Left ventricle myocardium inferior (tissue), 1 donor: Measurements from ENCODE around the gene DNAH12. TPM values are rescaled to one million over a fixed set of nuclear protein-coding genes. Genes with fewer than 3 reads are reported as not detected.
A peak's percentile ranks its signal among the peaks of the same experiment; 100 is the strongest.

Experiments
- DNase-seq: peaks from one replicate; pipeline ENCODE4 v3.0.0-alpha.2; 2020
- H3K27ac ChIP-seq: fragments of 200-600 bp; replicated peaks from 2 replicates; pipeline ENCODE4 v1.8.0; 2021
- H3K27me3 ChIP-seq: fragments of 200-600 bp; 2 replicates; pipeline ENCODE4 v1.8.0; 2021; ENCODE audit warnings: low read depth
- H3K36me3 ChIP-seq: fragments of 200-600 bp; 2 replicates; pipeline ENCODE4 v1.8.0; 2021
- H3K4me1 ChIP-seq: fragments of 200-600 bp; 2 replicates; pipeline ENCODE4 v1.8.0; 2021
- H3K4me3 ChIP-seq: fragments of 200-600 bp; 2 replicates; pipeline ENCODE4 v1.8.0; 2021; ENCODE audit warnings: mild to moderate bottlenecking, moderate library complexity
- H3K9me3 ChIP-seq: fragments of 200-600 bp; replicated peaks from 2 replicates; pipeline ENCODE4 v1.8.0; 2021
- intact Hi-C: fragments of 100-400 bp; cut with micrococcal nuclease; formaldehyde crosslinking; loops from one replicate; pipeline ENCODE4 v1.11.0; 2022
- total RNA-seq: library from RNA; stranded (reverse); fragmentation: NEBNext Ultra II Directional; extraction: Animal tissue kit (Norgen Biotek cat#: 25700); gene quantifications from one replicate; pipeline ENCODE4 v1.2.1, GENCODE V29; 2021
- TF ChIP-seq, protein P1 (sequence below): fragments of 200-600 bp; IDR thresholded peaks from 2 replicates; pipeline ENCODE4 v1.8.0; 2021; ENCODE audit warnings: antibody characterized with exemption, mild to moderate bottlenecking, borderline replicate concordance
- donor health status: DM: no; HTN: yes; CAD: no; lungs with severe emphysema.

Gene DNAH12
- total RNA-seq, 1 donor from 2014 or later, result 0.16 TPM

DNA sequence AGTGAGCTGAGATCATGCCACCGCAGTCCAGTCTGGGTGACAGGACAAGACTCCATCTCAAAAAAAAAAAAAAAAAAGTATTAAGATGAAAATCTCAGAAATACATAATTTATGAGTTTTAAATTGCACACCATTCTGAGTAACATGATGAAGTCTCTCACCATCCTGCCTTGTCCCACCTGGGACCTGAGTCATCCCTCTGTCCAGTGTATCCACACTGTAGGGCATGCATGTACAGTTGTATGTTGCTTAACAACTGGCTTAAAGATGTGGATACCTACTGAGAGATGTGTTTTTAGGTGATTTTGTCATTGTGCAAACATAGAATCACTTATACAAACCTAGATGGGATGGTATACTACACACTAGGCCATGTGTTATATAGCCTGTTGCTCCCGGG, 268.8 kb downstream of the DNAH12 start:
- H3K4me1 ChIP-seq, result no peaks in the 10 kb centered on the region
- TF ChIP-seq, protein P1, sequence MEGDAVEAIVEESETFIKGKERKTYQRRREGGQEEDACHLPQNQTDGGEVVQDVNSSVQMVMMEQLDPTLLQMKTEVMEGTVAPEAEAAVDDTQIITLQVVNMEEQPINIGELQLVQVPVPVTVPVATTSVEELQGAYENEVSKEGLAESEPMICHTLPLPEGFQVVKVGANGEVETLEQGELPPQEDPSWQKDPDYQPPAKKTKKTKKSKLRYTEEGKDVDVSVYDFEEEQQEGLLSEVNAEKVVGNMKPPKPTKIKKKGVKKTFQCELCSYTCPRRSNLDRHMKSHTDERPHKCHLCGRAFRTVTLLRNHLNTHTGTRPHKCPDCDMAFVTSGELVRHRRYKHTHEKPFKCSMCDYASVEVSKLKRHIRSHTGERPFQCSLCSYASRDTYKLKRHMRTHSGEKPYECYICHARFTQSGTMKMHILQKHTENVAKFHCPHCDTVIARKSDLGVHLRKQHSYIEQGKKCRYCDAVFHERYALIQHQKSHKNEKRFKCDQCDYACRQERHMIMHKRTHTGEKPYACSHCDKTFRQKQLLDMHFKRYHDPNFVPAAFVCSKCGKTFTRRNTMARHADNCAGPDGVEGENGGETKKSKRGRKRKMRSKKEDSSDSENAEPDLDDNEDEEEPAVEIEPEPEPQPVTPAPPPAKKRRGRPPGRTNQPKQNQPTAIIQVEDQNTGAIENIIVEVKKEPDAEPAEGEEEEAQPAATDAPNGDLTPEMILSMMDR, result no peak
- intact Hi-C loops, result no loop called here
- H3K9me3 ChIP-seq, result no peaks in the 10 kb centered on the region
- H3K27ac ChIP-seq, result no peak overlapping the region
- H3K27me3 ChIP-seq, result no peaks in the 10 kb centered on the region
- no peak for DNase-seq
- peaks cover 88% of the 10 kb centered on the region for H3K36me3 ChIP-seq
- H3K4me3 ChIP-seq, result no peak overlapping the region

GRCh38 chr3:57274845-57275244, 269.3 kb downstream of the DNAH12 start:
- Histone ChIP-seq H3K36me3 (peaks cover 88% of the 10 kb centered on the region), H3K4me3 (no peak overlapping the region), H3K4me1 (no peaks in the 10 kb centered on the region), H3K9me3 (no peaks in the 10 kb centered on the region), H3K27me3 (no peaks in the 10 kb centered on the region), H3K27ac (no peak overlapping the region)
- DNase-seq, result no peak
- intact Hi-C loops, result no loop called here
- TF ChIP-seq, protein P1, result no peak

DNA sequence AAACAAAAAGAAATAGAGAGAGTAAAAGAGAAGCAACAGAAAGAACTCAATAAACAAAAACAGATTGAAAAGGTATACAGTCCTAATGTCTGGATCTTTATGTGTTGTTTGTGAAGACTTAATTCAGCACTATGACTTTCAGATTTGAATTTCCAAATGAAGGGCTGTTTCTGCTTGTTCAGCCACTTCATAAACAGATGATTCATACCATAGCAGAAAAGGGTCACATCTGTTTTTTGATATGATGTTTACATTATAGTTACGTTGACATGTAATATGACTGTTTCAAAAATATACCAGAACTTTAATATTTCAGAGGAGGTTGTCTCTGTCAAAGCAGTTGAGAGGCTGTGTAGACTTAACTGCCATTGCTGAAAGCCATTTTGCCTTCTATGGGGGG, 275.7 kb downstream of the DNAH12 start:
- Histone ChIP-seq H3K36me3 (peaks cover 97% of the 10 kb centered on the region), H3K27me3 (no peaks in the 10 kb centered on the region), H3K9me3 (peaks cover 2% of the 10 kb centered on the region), H3K4me1 (no peaks in the 10 kb centered on the region), H3K27ac (no peak overlapping the region), H3K4me3 (no peak overlapping the region)
- TF ChIP-seq, protein P1, result no peak
- intact Hi-C loops, result no loop called here
- DNase-seq, result no peak

- Histone ChIP-seq H3K9me3 (peaks cover 7% of the 10 kb centered on the region), H3K27ac (no peak overlapping the region), H3K27me3 (no peaks in the 10 kb centered on the region), H3K4me1 (peaks cover 11% of the 10 kb centered on the region), H3K4me3 (no peak overlapping the region), H3K36me3 (peaks cover 99% of the 10 kb centered on the region)
- intact Hi-C loops, result no loop called here
- TF ChIP-seq, protein P1, result no peak
- DNase-seq, result no peak
These were observed 282.2 kb downstream of the DNAH12 start for GRCh38 chr3:57261929-57262328.

GRCh38 chr3:57261119-57261518, 283.0 kb downstream of the DNAH12 start:
- H3K36me3 ChIP-seq, result peaks cover 93% of the 10 kb centered on the region
- H3K27ac ChIP-seq, result no peak overlapping the region
- peaks cover 7% of the 10 kb centered on the region for H3K9me3 ChIP-seq
- intact Hi-C loops, result no loop called here
- no peaks in the 10 kb centered on the region for H3K27me3 ChIP-seq
- peaks cover 16% of the 10 kb centered on the region for H3K4me1 ChIP-seq
- no peak for DNase-seq
- TF ChIP-seq, protein P1, result no peak
- no peak overlapping the region for H3K4me3 ChIP-seq

DNA sequence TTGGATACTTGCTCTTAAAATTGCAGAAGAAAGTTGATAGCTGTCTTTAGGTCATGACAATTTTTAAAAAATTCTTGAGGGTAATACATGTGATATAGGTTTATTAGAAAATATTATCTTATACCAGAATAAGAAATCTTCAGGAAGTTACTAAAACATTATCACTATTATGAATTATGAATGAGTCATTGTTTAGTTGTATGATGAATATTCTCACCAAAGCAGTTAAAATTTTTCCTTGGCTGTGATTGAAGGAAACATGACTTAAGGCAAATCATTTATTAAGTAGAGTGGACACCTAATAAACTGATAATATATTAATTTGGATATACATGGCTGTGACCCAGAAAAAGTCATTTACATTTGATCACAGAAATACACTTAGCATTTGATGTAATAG, 286.5 kb downstream of the DNAH12 start:
- Histone ChIP-seq H3K4me1 (peaks cover 19% of the 10 kb centered on the region), H3K27ac (peak overlapping the region; percentile 66), H3K27me3 (no peaks in the 10 kb centered on the region), H3K4me3 (no peak overlapping the region), H3K9me3 (no peaks in the 10 kb centered on the region), H3K36me3 (peaks cover 71% of the 10 kb centered on the region)
- no peak for DNase-seq
- intact Hi-C loops, result no loop called here
- TF ChIP-seq, protein P1, result no peak
